Lung (tissue), 12 donors: ENCODE results near the gene PHF21A. TPM values are rescaled to one million over a fixed set of nuclear protein-coding genes. Genes with fewer than 3 reads are reported as not detected.

Experiments used
- ATAC-seq: fragments of 200-7000 bp; cut with Tn5 transposase; one replicate; pipeline ENCODE4 v1.9.1; 2020; ENCODE audit warnings: moderate number of reproducible peaks; ENCODE audit not compliant: insufficient read depth, low FRiP score
- DNase-seq, 3 donors: peaks; one replicate each; pipeline ENCODE4 v3.0.0-alpha.2; 2013 to 2017
- H3K27ac ChIP-seq, 2 donors: one replicate each; pipeline ENCODE4 v1.5.1; 2013; ENCODE audit warnings: mild to moderate bottlenecking in 2 of 2, moderate library complexity in 2 of 2, control low read depth in 1 of 2, inconsistent platforms in 1 of 2, low read depth in 1 of 2, low read length in 1 of 2
- H3K27me3 ChIP-seq, 3 donors: one replicate each; pipeline ENCODE4 v1.5.1; 2013; ENCODE audit warnings: low read length in 2 of 3; ENCODE audit not compliant: control insufficient read depth in 3 of 3, insufficient read depth in 3 of 3
- H3K36me3 ChIP-seq, 4 donors: one replicate each; pipeline ENCODE4 v1.5.1; 2013; ENCODE audit warnings: low read length in 4 of 4, mild to moderate bottlenecking in 1 of 4, moderate library complexity in 1 of 4; ENCODE audit not compliant: control insufficient read depth in 4 of 4, insufficient read depth in 4 of 4
- H3K4me1 ChIP-seq, 5 donors: one replicate each; pipeline ENCODE4 v1.5.1; 2013; ENCODE audit warnings: low read length in 5 of 5, mild to moderate bottlenecking in 2 of 5, moderate library complexity in 1 of 5; ENCODE audit not compliant: control insufficient read depth in 5 of 5, insufficient read depth in 5 of 5
- H3K4me3 ChIP-seq: one replicate; pipeline ENCODE4 v1.5.1; 2013; ENCODE audit warnings: mild to moderate bottlenecking, control low read depth, moderate library complexity
- H3K9ac ChIP-seq, 2 donors: one replicate each; pipeline ENCODE4 v1.5.1; 2013; ENCODE audit warnings: low read length in 2 of 2, control low read depth in 1 of 2; ENCODE audit not compliant: insufficient read depth in 1 of 2
- H3K9me3 ChIP-seq, 4 donors: one replicate each; pipeline ENCODE4 v1.5.1; 2013; ENCODE audit warnings: low read length in 3 of 4, mild to moderate bottlenecking in 1 of 4, moderate library complexity in 1 of 4; ENCODE audit not compliant: control insufficient read depth in 4 of 4, insufficient read depth in 3 of 4
- CTCF ChIP-seq: IDR thresholded peaks from 2 replicates; pipeline ENCODE4 v1.5.1; 2012; ENCODE audit warnings: mild to moderate bottlenecking; ENCODE audit errors: control extremely low read depth, extremely low read depth
- WGBS, 2 donors: extraction: QIAGEN DNeasy Blood & Tissue Kit; methylation state at CpG; one replicate each; pipeline ENCODE4 v1.1.7; 2013; 5-methylcytosine and 5-hydroxymethylcytosine counted together
- polyA plus RNA-seq, 2 donors: library from polyadenylated mRNA; stranded (reverse); fragments of 200-250 nt; gene quantifications; one replicate each; pipeline ENCODE4 v1.2.1, GENCODE V29; 2013
- total RNA-seq, 2 donors: library from RNA; depleted of rRNA in 1 of 2; stranded (reverse); fragments of >200 nt in 1 of 2; gene quantifications; one replicate each; pipeline ENCODE4 v1.2.1, GENCODE V29; 2014 to 2021
- donor health status: control.
- donor health status: control.
- donor health status: Bipolar disorder and iron deficiency.
- donor health status: healthy.
- donor health status: DM: yes; HTN: yes; CAD: no.

The PHF21A gene
- total and polyA plus RNA-seq, 4 donors, result 16.2 to 57.0 (median 29.9) TPM

GRCh38 chr11:46149342-46149741, 28.1 kb upstream of the PHF21A start:
- peaks cover 0 to 3% (median 0%) of the 10 kb centered on the region in 5 donors for H3K4me1 ChIP-seq
- H3K4me3 ChIP-seq, result no peak overlapping the region
- no peaks in the 10 kb centered on the region for H3K36me3 ChIP-seq
- no peak overlapping the region for H3K9ac ChIP-seq
- no peaks in the 10 kb centered on the region for H3K9me3 ChIP-seq
- H3K27ac ChIP-seq, result no peak overlapping the region
- no peak for TF ChIP-seq CTCF
- ATAC-seq, result no peak
- DNase-seq, result no peak
- 28 to 32% methylated on average over 11 of the region's 11 CpGs for WGBS, 2 donors
- H3K27me3 ChIP-seq, result peaks cover 0 to 6% (median 0%) of the 10 kb centered on the region in 3 donors

- Histone ChIP-seq H3K27ac (no peak overlapping the region), H3K9ac (no peak overlapping the region), H3K36me3 (no peaks in the 10 kb centered on the region), H3K4me3 (no peak overlapping the region), H3K9me3 (no peaks in the 10 kb centered on the region), H3K27me3 (peaks cover 0 to 6% (median 0%) of the 10 kb centered on the region in 3 donors), H3K4me1 (peaks cover 0 to 3% (median 0%) of the 10 kb centered on the region in 5 donors)
- no peak for DNase-seq
- 83 to 85% methylated on average over 8 of the region's 8 CpGs for WGBS, 2 donors
- no peak for ATAC-seq
- no peak for TF ChIP-seq CTCF
These were observed 23.5 kb upstream of the PHF21A start for GRCh38 chr11:46144741-46145140.

DNA sequence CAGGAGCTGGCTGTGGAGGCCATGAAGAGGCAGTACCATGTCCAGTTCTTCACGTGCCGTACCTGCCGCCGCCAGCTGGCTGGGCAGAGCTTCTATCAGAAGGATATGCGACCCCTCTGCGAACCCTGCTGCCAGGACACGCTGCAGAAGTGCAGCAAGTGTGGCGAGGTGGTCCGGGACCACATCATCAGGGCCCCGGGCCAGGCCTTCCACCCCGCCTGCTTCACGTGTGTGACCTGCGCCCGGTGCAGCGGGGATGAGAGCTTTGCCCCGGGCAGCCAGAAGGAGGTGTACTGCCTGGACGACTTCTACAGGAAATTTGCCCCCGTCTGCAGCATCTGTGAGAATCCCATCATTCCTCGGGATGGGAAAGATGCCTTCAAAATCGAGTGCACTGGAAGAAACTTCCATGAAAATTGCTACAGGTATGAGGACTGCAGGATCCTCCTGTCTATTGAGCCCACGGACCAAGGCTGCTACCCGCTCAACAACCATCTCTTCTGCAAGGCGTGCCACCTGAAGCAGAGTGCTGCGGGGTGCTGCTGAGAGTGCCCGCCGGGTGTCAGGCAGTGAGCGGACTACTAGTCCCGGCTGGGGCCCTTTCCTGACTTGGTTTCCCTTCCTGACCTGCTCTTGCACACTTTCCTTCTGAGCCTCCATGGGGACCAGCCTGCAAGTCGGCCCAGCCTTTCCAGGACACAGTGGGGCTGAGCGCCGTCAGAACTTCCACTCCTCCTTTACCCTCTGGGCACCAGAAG, 22.0 kb upstream of the PHF21A start:
- Histone ChIP-seq H3K4me3 (no peak overlapping the region), H3K27me3 (no peaks in the 10 kb centered on the region), H3K36me3 (no peaks in the 10 kb centered on the region), H3K9me3 (no peaks in the 10 kb centered on the region), H3K4me1 (no peaks in the 10 kb centered on the region), H3K27ac (no peak overlapping the region), H3K9ac (no peak overlapping the region)
- ATAC-seq, result no peak
- WGBS, 2 donors, result 88 to 91% methylated on average over 31 of the region's 31 CpGs
- no peak for TF ChIP-seq CTCF
- DNase-seq, result no peak

DNA sequence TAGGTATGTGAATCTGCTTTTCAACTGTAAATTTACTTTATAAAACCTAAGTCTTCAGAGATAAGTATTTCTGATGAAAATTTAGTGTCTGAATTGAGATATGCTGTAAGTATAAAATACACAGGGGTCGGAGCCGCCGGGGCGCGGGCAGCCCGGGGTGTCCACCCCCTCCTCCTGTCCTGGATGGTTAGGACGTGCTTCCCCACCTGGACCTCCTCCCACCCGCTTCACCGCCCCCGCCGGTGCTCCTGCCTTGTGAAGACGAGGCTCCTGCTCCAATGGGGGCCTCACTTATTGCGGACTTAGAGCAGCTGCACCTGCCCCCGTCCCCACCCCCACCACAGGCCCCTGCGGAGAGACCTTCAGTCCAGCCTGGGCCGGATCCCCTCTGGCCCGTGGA, 21.3 kb upstream of the PHF21A start:
- Histone ChIP-seq H3K9ac (no peak overlapping the region), H3K36me3 (no peaks in the 10 kb centered on the region), H3K27ac (no peak overlapping the region), H3K9me3 (no peaks in the 10 kb centered on the region), H3K27me3 (no peaks in the 10 kb centered on the region), H3K4me3 (no peak overlapping the region), H3K4me1 (no peaks in the 10 kb centered on the region)
- 76 to 87% methylated on average over 17 of the region's 17 CpGs for WGBS, 2 donors
- TF ChIP-seq CTCF, result no peak
- DNase-seq (no peak), ATAC-seq (no peak)
